Calu3 (cell line): ENCODE results near the gene PARP9. TPM values are rescaled to one million over a fixed set of nuclear protein-coding genes. Genes with fewer than 3 reads are reported as not detected.

Experiments used
- BruUV-seq: library from RNA; stranded (reverse); fragments of 400-500 nt; replicated peaks from 2 replicates; lab custom pipeline; 2021; lab: Mats Ljungman, UMichigan
- CTCF ChIA-PET: fragments of 300-600 bp; sonication (Branson Sonifier 250); formaldehyde crosslinking; loops from one replicate; lab custom pipeline; 2022; ENCODE audit warnings: antibody characterized with exemption; lab: Charles Lee
- DNase-seq: peaks from one replicate; pipeline ENCODE4 v3.0.0; 2022
- H3K27ac Mint-ChIP-seq: one replicate; pipeline ENCODE4 v1.8.0; 2022; ENCODE audit warnings: mixed read lengths; ENCODE audit not compliant: unreplicated experiment
- H3K27me3 Mint-ChIP-seq: one replicate; pipeline ENCODE4 v1.8.0; 2022; ENCODE audit warnings: mixed read lengths; ENCODE audit not compliant: unreplicated experiment
- H3K36me3 Mint-ChIP-seq: one replicate; pipeline ENCODE4 v1.8.0; 2022; ENCODE audit warnings: mild to moderate bottlenecking, moderate library complexity, mixed read lengths; ENCODE audit not compliant: insufficient read depth, unreplicated experiment
- H3K4me1 Mint-ChIP-seq: one replicate; pipeline ENCODE4 v1.8.0; 2022; ENCODE audit warnings: mild to moderate bottlenecking, low read depth, mixed read lengths; ENCODE audit not compliant: unreplicated experiment
- H3K4me3 Mint-ChIP-seq: one replicate; pipeline ENCODE4 v1.8.0; 2022; ENCODE audit warnings: mild to moderate bottlenecking, low read depth, moderate library complexity, mixed read lengths; ENCODE audit not compliant: unreplicated experiment
- H3K9me3 Mint-ChIP-seq: one replicate; pipeline ENCODE4 v1.8.0; 2022; ENCODE audit warnings: low read depth, mixed read lengths; ENCODE audit not compliant: unreplicated experiment
- CTCF ChIP-seq: fragments of 200-600 bp; IDR thresholded peaks from one replicate; pipeline ENCODE4 v1.8.0; 2022; ENCODE audit warnings: antibody characterized with exemption; ENCODE audit not compliant: unreplicated experiment
- intact Hi-C: fragments of 100-400 bp; cut with micrococcal nuclease; formaldehyde crosslinking; loops from one replicate; pipeline ENCODE4 v1.10.0; 2022; ENCODE audit not compliant: unreplicated experiment
- total RNA-seq: library from RNA; stranded (reverse); gene quantifications from 2 replicates; pipeline ENCODE4 v1.2.3, GENCODE V29; 2022

The PARP9 gene
- total RNA-seq, 1 experiment from 2014 or later, result 71.2 TPM

- Mint-ChIP-seq H3K27ac (no peak overlapping the region), H3K36me3 (no peaks in the 10 kb centered on the region), H3K4me3 (no peak overlapping the region), H3K27me3 (no peaks in the 10 kb centered on the region), H3K4me1 (peaks cover 18% of the 10 kb centered on the region), H3K9me3 (no peaks in the 10 kb centered on the region)
- no peak for TF ChIP-seq CTCF
- CTCF ChIA-PET, result no interaction called here
- intact Hi-C loops, result no loop called here
- BruUV-seq, result no TSS peak
- no peak for DNase-seq
These were observed 42.2 kb upstream of the PARP9 start for GRCh38 chr3:122606330-122606729.

- intact Hi-C loops, result no loop called here
- Mint-ChIP-seq H3K9me3 (no peaks in the 10 kb centered on the region), H3K27me3 (no peaks in the 10 kb centered on the region), H3K4me1 (peaks cover 8% of the 10 kb centered on the region), H3K4me3 (no peak overlapping the region), H3K27ac (no peak overlapping the region), H3K36me3 (no peaks in the 10 kb centered on the region)
- no TSS peak for BruUV-seq
- no peak for TF ChIP-seq CTCF
- CTCF ChIA-PET, result no interaction called here
- no peak for DNase-seq
These were observed 39.0 kb upstream of the PARP9 start for GRCh38 chr3:122603056-122603455.

- CTCF ChIA-PET, result no interaction called here
- Mint-ChIP-seq H3K27ac (no peak overlapping the region), H3K4me3 (no peak overlapping the region), H3K27me3 (no peaks in the 10 kb centered on the region), H3K4me1 (no peaks in the 10 kb centered on the region), H3K36me3 (no peaks in the 10 kb centered on the region), H3K9me3 (no peaks in the 10 kb centered on the region)
- no peak for TF ChIP-seq CTCF
- intact Hi-C loops, result no loop called here
- no TSS peak for BruUV-seq
- no peak for DNase-seq
These were observed 38.1 kb upstream of the PARP9 start for GRCh38 chr3:122602011-122602710.

GRCh38 chr3:122598556-122598955 lies 34.5 kb upstream of the PARP9 start:
- Mint-ChIP-seq H3K27ac (no peak overlapping the region), H3K36me3 (no peaks in the 10 kb centered on the region), H3K4me3 (no peak overlapping the region), H3K4me1 (no peaks in the 10 kb centered on the region), H3K9me3 (peaks cover 2% of the 10 kb centered on the region), H3K27me3 (no peaks in the 10 kb centered on the region)
- CTCF ChIA-PET, result no interaction called here
- no TSS peak for BruUV-seq
- no peak for TF ChIP-seq CTCF
- intact Hi-C loops, result no loop called here
- DNase-seq, result no peak
